CD4-positive, alpha-beta T cell (primary cell): ENCODE measurements around the gene PDLIM5. TPM values are rescaled to one million over a fixed set of nuclear protein-coding genes. Genes with fewer than 3 reads are reported as not detected.
"Not testable (repeated sequence)": the region's sequence is repeated elsewhere in the genome, so short reads cannot be mapped to it uniquely, and the experiment has no call there.

Experiments
- ATAC-seq: fragments of 200-7000 bp; cut with Tn5 transposase; one replicate; pipeline ENCODE4 v1.10.0; 2022; ENCODE audit warnings: mild to moderate bottlenecking; ENCODE audit not compliant: poor library complexity
- CTCF ChIA-PET: fragments of 350-600 bp; sonication (Branson Sonifier 250); formaldehyde crosslinking; loops from one replicate; lab custom pipeline; 2021; ENCODE audit warnings: antibody characterized with exemption, inconsistent platforms; lab: Charles Lee
- POLR2A ChIA-PET: fragments of 350-600 bp; sonication (Branson Sonifier 250); formaldehyde crosslinking; loops from one replicate; lab custom pipeline; 2021; ENCODE audit warnings: antibody characterized with exemption, inconsistent platforms; lab: Charles Lee
- DNase-seq, 14 experiments: peaks; one replicate each; pipeline ENCODE4 v3.0.0-alpha.2; 2013 to 2020; ENCODE audit warnings: mixed read lengths in 2 of 14
- H3K27ac ChIP-seq, 2 donors: one replicate each; pipeline versions ENCODE4 v1.5.1 to v1.7.0; 2013; ENCODE audit warnings: low read length in 2 of 2, low read depth in 1 of 2, mild to moderate bottlenecking in 1 of 2
- H3K27me3 ChIP-seq, 2 experiments: 1 replicate in 1 of 2; 2 replicates in 1 of 2; pipeline versions ENCODE4 v1.6.1 to v1.7.0; 2013; ENCODE audit warnings: low read length in 2 of 2, control low read depth in 1 of 2, mild to moderate bottlenecking in 1 of 2, moderate library complexity in 1 of 2; ENCODE audit not compliant: insufficient read depth in 2 of 2, control insufficient read depth in 1 of 2
- H3K36me3 ChIP-seq: one replicate; pipeline ENCODE4 v1.6.1; 2013; ENCODE audit warnings: low read length, control low read depth; ENCODE audit not compliant: insufficient read depth
- H3K4me1 ChIP-seq: one replicate; pipeline ENCODE4 v1.6.1; 2013; ENCODE audit warnings: low read length, control low read depth; ENCODE audit not compliant: insufficient read depth
- H3K4me3 ChIP-seq: one replicate; pipeline ENCODE4 v1.5.1; 2013; ENCODE audit warnings: mild to moderate bottlenecking, low read length, moderate library complexity
- H3K9me3 ChIP-seq, 2 experiments: 1 replicate in 1 of 2; 2 replicates in 1 of 2; pipeline versions ENCODE4 v1.6.1 to v1.7.0; 2013; ENCODE audit warnings: low read length in 2 of 2, mild to moderate bottlenecking in 2 of 2, control low read depth in 1 of 2, moderate library complexity in 1 of 2; ENCODE audit not compliant: control insufficient read depth in 1 of 2, insufficient read depth in 1 of 2
- H3K27ac Mint-ChIP-seq: one replicate; pipeline ENCODE4 v1.8.0; 2020; ENCODE audit warnings: mixed read lengths
- H3K27me3 Mint-ChIP-seq: one replicate; pipeline ENCODE4 v1.8.0; 2021; ENCODE audit warnings: mixed read lengths
- H3K36me3 Mint-ChIP-seq: one replicate; pipeline ENCODE4 v1.8.0; 2021; ENCODE audit warnings: low read depth, mixed read lengths
- H3K4me1 Mint-ChIP-seq: one replicate; pipeline ENCODE4 v1.8.0; 2021; ENCODE audit warnings: low read depth, mixed read lengths
- H3K4me3 Mint-ChIP-seq: one replicate; pipeline ENCODE4 v1.8.0; 2020; ENCODE audit warnings: mild to moderate bottlenecking, mixed read lengths
- H3K9me3 Mint-ChIP-seq: one replicate; pipeline ENCODE4 v1.8.0; 2020; ENCODE audit warnings: mixed read lengths
- intact Hi-C, 2 experiments: fragments of 100-400 bp; cut with DNase I in 1 of 2; cut with micrococcal nuclease in 1 of 2; formaldehyde crosslinking; loops; one replicate each; pipeline versions ENCODE4 v1.15.1 to v1.9.0; 2023 to 2025; cut with DNase I, micrococcal nuclease
- total RNA-seq, 174 experiments: library from RNA in 2 of 174; stranded (reverse) in 2 of 174; gene quantifications; one replicate each; pipeline ENCODE4 v1.2.3 and lab custom pipeline; 2021 to 2026
- TF ChIP-seq, protein P1 (sequence below): fragments of 200-600 bp; IDR thresholded peaks from one replicate; pipeline ENCODE4 v1.8.0; 2022; ENCODE audit warnings: antibody characterized with exemption, mild to moderate bottlenecking

Gene PDLIM5
- total RNA-seq, 2 experiments from 2014 or later = 23.0 to 23.1 TPM

DNA sequence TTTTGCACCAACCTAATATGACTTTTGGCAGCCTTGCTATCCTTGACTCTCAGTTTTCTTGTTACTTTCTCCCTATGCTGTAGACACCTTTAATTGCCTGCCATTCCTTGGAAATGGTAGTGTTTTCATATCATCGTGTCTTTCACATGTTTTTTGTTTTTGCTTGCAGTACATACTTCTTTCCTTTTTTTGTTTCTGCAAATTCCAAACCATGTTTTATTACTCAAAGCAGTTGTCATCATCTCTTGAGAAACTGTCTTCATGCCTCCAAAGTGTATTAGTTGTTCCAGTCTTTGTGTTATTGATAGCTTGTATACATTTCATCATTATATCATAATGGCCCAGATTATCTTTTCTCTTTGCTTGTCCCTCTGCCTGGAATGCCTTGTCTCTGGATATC is 57.1 kb downstream of the PDLIM5 start:
- Histone ChIP-seq H3K36me3 (no peaks in the 10 kb centered on the region), H3K27me3 (no peaks in the 10 kb centered on the region), H3K4me3 (no peak overlapping the region), H3K4me1 (no peaks in the 10 kb centered on the region), H3K9me3 (no peaks in the 10 kb centered on the region), H3K27ac (no peak overlapping the region)
- POLR2A ChIA-PET = no interaction called here
- no peak overlapping the region for H3K27ac Mint-ChIP-seq
- CTCF ChIA-PET = no interaction called here
- DNase-seq = no peak
- H3K36me3 Mint-ChIP-seq = no peaks in the 10 kb centered on the region
- no peak overlapping the region for H3K4me3 Mint-ChIP-seq
- no peak for ATAC-seq
- H3K4me1 Mint-ChIP-seq = peaks cover 7% of the 10 kb centered on the region
- TF ChIP-seq, protein P1, sequence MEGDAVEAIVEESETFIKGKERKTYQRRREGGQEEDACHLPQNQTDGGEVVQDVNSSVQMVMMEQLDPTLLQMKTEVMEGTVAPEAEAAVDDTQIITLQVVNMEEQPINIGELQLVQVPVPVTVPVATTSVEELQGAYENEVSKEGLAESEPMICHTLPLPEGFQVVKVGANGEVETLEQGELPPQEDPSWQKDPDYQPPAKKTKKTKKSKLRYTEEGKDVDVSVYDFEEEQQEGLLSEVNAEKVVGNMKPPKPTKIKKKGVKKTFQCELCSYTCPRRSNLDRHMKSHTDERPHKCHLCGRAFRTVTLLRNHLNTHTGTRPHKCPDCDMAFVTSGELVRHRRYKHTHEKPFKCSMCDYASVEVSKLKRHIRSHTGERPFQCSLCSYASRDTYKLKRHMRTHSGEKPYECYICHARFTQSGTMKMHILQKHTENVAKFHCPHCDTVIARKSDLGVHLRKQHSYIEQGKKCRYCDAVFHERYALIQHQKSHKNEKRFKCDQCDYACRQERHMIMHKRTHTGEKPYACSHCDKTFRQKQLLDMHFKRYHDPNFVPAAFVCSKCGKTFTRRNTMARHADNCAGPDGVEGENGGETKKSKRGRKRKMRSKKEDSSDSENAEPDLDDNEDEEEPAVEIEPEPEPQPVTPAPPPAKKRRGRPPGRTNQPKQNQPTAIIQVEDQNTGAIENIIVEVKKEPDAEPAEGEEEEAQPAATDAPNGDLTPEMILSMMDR = no peak
- no peaks in the 10 kb centered on the region for H3K27me3 Mint-ChIP-seq
- no peaks in the 10 kb centered on the region for H3K9me3 Mint-ChIP-seq
- intact Hi-C loops = no loop called here

DNA sequence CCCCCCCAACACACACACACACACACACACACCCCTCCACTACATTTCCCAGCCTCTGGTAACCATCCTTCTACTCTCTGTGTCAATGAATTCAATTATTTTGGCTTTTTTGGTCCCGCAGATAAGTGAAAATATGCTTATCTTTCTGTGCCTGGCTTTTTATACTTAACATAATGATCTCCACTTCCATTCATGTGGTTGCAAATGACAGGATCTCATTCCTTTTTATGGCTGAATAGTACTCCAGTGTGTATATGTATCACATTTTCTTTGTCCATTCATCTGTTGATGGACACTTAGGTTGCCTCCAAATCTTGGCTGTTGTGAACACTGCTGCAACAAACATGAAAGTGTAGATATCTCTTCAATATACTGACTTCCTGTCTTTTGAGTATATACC is 59.8 kb downstream of the PDLIM5 start:
- H3K36me3 Mint-ChIP-seq = no peaks in the 10 kb centered on the region
- no peak overlapping the region for H3K27ac Mint-ChIP-seq
- H3K9me3 Mint-ChIP-seq = no peaks in the 10 kb centered on the region
- ChIA-PET CTCF (no interaction called here), POLR2A (no interaction called here)
- H3K27me3 ChIP-seq = no peaks in the 10 kb centered on the region
- H3K4me1 Mint-ChIP-seq = peaks cover 7% of the 10 kb centered on the region
- no peaks in the 10 kb centered on the region for H3K27me3 Mint-ChIP-seq
- no peak for DNase-seq
- no peaks in the 10 kb centered on the region for H3K36me3 ChIP-seq
- ATAC-seq = no peak
- H3K27ac ChIP-seq = no peak overlapping the region
- intact Hi-C loops = no loop called here
- H3K9me3 ChIP-seq = no peaks in the 10 kb centered on the region
- H3K4me3 ChIP-seq = no peak overlapping the region
- H3K4me3 Mint-ChIP-seq = no peak overlapping the region
- TF ChIP-seq, protein P1 = no peak
- no peaks in the 10 kb centered on the region for H3K4me1 ChIP-seq

DNA sequence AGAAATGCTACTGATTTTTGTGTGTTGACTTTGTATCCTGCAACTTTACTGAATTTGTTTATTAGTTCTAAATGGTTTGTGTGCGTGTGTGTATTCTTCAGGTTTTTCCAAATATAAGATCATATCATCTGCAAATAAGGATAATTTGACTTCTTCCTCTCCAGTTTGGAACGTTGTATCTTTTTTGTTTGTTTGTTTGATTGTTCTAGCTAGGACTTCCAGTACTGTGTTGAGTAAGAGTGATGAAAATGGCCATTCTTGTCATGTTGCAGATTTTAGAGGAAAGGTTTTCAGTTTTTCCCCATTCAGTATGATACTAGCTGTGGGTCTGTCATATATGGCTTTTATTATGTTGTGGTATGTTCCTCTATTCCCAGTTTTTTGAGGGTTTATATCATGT is 61.8 kb downstream of the PDLIM5 start:
- H3K27ac ChIP-seq, H3K4me1 ChIP-seq, CTCF ChIA-PET, H3K4me1 Mint-ChIP-seq, DNase-seq, ATAC-seq, H3K36me3 Mint-ChIP-seq, H3K4me3 ChIP-seq, H3K27me3 ChIP-seq, H3K9me3 ChIP-seq, H3K27me3 Mint-ChIP-seq, POLR2A ChIA-PET, H3K36me3 ChIP-seq, intact Hi-C loops, H3K4me3 Mint-ChIP-seq, H3K27ac Mint-ChIP-seq, H3K9me3 Mint-ChIP-seq: not testable (repeated sequence)

DNA sequence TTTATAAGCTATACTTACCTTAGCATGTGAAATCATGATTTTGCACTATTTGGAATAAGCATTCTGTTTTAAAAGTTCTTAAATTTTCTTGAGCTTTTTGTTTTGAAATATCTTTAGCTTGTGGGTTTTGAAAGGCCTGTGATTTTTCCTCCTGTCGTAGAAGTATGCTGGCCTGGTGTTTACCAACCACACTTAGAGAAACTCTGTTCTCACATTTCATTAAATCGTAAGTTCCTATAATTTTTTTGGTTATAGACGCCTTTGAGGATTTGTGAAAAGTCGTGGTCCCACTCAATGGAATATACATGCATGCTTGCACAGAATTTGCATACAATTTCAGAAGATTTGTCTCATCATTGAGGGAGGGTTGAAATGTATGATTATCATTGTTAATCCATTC is 63.6 kb downstream of the PDLIM5 start:
- Histone ChIP-seq H3K9me3 (no peaks in the 10 kb centered on the region), H3K4me1 (no peaks in the 10 kb centered on the region), H3K27ac (no peak overlapping the region), H3K27me3 (no peaks in the 10 kb centered on the region), H3K4me3 (no peak overlapping the region), H3K36me3 (no peaks in the 10 kb centered on the region)
- Mint-ChIP-seq H3K27ac (no peak overlapping the region), H3K9me3 (no peaks in the 10 kb centered on the region), H3K36me3 (no peaks in the 10 kb centered on the region), H3K4me1 (peaks cover 17% of the 10 kb centered on the region), H3K4me3 (no peak overlapping the region), H3K27me3 (no peaks in the 10 kb centered on the region)
- DNase-seq = no peak
- TF ChIP-seq, protein P1 = no peak
- POLR2A ChIA-PET = no interaction called here
- no peak for ATAC-seq
- intact Hi-C loops = no loop called here
- CTCF ChIA-PET = no interaction called here
